Subcutaneous adipose tissue (tissue), 4 donors: ENCODE data around the gene VAV3. TPM values are rescaled to one million over a fixed set of nuclear protein-coding genes. Genes with fewer than 3 reads are reported as not detected.

ENCODE experiments used
- total RNA-seq, 4 donors: library from RNA; depleted of rRNA; stranded (reverse); fragments of >200 nt; gene quantifications; one replicate each; pipeline ENCODE4 v1.1.0, GENCODE V29; 2016
- TF ChIP-seq, protein P1 (sequence below): fragments of 450-650 bp; IDR thresholded peaks from one replicate; pipeline ENCODE4 v1.5.1; 2016; ENCODE audit warnings: low read depth, mild to moderate bottlenecking, control low read depth, antibody characterized with exemption, moderate library complexity

Gene VAV3, protein sequence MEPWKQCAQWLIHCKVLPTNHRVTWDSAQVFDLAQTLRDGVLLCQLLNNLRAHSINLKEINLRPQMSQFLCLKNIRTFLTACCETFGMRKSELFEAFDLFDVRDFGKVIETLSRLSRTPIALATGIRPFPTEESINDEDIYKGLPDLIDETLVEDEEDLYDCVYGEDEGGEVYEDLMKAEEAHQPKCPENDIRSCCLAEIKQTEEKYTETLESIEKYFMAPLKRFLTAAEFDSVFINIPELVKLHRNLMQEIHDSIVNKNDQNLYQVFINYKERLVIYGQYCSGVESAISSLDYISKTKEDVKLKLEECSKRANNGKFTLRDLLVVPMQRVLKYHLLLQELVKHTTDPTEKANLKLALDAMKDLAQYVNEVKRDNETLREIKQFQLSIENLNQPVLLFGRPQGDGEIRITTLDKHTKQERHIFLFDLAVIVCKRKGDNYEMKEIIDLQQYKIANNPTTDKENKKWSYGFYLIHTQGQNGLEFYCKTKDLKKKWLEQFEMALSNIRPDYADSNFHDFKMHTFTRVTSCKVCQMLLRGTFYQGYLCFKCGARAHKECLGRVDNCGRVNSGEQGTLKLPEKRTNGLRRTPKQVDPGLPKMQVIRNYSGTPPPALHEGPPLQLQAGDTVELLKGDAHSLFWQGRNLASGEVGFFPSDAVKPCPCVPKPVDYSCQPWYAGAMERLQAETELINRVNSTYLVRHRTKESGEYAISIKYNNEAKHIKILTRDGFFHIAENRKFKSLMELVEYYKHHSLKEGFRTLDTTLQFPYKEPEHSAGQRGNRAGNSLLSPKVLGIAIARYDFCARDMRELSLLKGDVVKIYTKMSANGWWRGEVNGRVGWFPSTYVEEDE
- total RNA-seq: 10 to 100 TPM in 2 of 4 donors, 1 to 10 TPM in 2; 7.0 to 13.1 (median 10.1) TPM

DNA sequence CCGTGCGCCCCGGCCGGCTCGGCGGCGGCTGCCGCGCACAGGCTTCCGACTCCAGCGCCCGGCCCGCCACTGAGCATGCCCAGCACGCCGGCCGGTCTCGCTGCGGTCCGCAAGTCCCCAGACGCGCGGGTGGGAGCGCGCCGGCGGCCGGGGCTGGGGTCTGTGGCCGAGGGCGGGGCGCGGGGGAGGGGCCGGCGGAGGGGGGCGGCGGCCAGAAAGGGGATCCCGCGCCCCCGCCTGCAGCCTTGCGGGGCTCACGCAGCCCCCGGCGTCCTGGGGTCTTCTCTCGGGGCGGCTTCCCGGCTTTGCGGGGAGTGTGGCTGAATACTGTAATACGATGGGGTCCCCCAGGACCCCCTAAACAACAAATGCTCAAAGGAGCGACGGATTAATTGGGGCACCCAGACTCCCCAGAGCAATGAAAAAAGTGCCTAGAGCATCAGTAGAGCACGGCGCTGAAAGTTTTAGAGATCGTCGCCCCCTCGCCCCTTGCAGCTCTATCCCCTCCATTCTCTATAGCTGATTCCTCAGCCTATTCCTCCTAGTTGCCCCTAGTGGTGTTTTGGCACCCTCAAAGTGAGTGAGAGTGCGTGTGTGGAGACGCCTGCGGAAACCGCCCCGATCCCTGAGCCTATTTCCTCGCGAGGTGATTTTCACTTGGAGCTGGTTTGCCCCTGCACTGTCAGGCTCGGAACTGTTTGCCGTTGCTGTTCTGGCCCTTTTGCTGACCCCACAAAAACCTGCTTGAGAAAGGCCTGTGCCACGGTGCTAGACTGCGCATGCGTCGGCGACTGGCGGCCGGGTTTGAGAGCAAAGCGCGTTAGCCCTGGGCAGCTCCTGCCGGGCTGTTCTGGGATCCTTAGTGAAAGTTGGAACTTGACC lies at the start of gene VAV3:
VAV3 (minus strand) TSS at position 71 of the 882 bp plus-strand sequence. CDS start 311 bp downstream, outside the sequence.
- TF ChIP-seq, protein P1, sequence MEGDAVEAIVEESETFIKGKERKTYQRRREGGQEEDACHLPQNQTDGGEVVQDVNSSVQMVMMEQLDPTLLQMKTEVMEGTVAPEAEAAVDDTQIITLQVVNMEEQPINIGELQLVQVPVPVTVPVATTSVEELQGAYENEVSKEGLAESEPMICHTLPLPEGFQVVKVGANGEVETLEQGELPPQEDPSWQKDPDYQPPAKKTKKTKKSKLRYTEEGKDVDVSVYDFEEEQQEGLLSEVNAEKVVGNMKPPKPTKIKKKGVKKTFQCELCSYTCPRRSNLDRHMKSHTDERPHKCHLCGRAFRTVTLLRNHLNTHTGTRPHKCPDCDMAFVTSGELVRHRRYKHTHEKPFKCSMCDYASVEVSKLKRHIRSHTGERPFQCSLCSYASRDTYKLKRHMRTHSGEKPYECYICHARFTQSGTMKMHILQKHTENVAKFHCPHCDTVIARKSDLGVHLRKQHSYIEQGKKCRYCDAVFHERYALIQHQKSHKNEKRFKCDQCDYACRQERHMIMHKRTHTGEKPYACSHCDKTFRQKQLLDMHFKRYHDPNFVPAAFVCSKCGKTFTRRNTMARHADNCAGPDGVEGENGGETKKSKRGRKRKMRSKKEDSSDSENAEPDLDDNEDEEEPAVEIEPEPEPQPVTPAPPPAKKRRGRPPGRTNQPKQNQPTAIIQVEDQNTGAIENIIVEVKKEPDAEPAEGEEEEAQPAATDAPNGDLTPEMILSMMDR: no peak

DNA sequence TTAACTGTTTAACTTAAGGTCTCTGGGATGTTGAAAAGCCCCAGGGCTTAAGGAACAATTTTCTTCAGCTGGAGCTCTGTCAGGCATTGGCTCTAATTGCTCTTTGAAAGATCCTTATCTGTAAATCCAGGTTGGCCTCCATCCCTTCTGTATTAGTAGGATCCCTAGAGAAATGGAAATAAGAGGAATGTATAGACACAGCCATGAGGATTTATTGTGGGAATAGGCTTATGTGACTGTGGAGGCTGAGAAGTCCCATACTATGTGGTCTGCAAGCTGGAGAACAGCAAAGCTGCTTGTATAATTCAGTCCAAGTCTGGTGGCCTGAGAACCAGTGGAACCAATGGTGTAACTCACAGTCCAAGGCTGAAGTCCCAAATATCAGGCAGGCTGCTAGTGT lies 47.6 kb upstream of the VAV3 start:
- TF ChIP-seq, protein P1: no peak

DNA sequence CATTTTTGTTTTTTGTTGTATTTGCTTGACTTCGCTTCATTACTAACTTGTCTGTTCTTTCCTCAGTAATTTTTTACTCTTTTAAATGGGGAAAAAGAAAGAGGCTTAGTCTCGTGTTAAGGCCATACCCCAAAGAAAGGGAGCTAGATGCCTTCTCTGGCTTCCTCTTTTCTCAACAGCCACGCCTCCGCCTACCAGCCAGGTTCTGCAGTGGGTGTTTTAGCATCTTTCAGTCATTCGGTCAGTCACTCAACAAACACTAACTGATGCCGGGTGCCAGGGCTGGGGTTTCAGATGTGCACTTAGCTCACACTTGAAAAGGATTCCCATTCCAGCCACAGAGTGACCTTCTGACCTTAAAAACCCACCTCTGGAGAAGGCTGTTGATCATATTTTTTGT lies 46.3 kb upstream of the VAV3 start:
- TF ChIP-seq, protein P1: no peak

DNA sequence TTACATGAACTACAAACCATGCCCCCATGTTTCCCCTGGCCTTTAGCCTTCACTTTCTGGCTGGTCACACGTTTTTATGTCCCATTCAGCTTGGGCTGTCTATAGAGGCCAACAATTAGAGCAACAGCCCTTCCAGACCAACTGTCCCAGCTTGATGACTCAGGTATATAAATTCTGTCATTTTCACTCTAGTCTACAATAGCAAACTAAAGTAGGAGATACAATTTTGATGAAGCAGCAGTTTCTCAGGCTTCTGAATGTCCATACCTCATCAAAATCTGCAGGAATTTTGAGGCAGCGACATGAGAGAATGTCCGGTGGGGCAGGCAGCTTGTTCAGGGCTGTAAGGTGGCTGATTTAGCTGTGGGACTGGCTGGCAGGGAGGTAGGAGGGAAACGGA lies 45.6 kb upstream of the VAV3 start:
- TF ChIP-seq, protein P1: no peak

DNA sequence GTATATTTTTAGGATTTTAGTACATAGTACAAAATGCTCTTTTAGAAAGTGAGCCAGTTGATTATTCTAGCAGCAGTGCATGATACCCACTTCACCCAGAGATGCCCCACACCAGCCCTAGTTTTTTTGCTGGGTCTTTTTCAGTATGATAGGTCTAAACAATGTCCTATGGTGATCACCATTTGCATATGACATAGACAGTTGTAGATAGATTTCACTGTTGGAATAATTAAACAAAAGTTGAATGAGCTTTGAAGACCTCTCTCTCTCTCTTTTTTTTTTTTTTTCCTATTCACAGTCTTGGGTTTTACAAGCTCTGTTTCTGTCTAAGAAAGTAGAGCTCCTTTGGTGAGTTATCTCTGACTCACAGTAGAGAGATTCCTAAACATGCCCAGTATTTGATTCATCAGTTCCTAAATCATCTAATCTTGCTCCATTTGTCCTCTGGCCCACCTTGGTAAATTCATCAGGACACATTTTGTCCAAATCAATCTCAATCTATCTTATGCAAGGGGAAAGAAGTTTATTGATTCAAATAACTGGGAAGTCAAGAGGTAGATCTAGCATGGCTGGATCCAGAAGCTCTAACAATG lies 44.7 kb upstream of the VAV3 start:
- TF ChIP-seq, protein P1: no peak

DNA sequence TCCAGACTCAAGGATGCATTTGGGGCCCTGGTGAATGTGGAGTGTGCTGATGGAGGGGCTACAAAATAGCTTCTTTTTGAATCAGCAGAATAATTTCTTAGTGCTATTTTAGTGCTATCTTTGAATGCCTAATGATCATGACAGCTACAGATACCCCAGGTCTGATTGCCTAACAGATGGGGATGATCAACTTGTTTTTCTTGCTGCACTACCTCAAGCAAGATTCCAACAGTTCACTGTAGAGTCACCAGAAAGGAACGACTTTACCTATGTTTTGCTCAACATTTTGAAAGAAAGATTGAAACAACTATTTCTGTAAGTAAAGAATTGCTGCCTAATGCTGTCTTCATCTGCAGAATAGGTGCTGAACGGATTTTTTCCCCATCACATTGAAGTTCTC lies 42.6 kb upstream of the VAV3 start:
- TF ChIP-seq, protein P1: no peak
